ENCODE results near the gene CLNK. TPM values are rescaled to one million over a fixed set of nuclear protein-coding genes. Genes with fewer than 3 reads are reported as not detected.

CLNK gene
- polyA plus RNA-seq, 2 of the 4 experiments (the other 2 are of a cell fraction) = not detected

DNA sequence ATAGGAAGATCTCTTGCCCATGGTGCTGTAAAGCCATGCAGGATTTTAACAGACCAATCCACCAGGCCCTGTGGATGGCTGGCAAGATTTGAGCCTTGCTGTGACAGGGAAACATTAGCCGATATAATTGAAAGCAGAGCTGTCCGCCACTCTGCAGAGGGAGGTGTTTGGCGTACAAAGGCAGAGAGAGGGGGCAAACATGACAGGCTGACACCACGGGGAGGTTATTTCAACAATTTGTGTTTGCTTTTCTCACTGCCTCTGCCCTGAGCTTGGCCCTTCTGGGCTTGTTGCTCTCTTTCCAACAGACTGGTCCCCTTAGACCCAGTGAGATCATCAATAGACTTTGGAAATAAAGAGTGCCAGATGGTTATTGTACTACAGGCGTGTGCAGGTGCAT is 59.4 kb downstream of the CLNK start:
- no peaks in the 10 kb centered on the region for H3K4me1 ChIP-seq
- no peak overlapping the region for H3K4me3 ChIP-seq
- WGBS (ENCODE audit: missing lambda C conversion rate) = 1% methylated on average over 5 of the region's 5 CpGs
- no peak for TF ChIP-seq KDM5A (IDR thresholded peaks at IDR 0.05)
- no peak for TF ChIP-seq MAFK (IDR thresholded peaks at IDR 0.05; ENCODE audit: partially characterized antibody)
- TF ChIP-seq CHD2 (IDR thresholded peaks at IDR 0.05; ENCODE audit: low read length, partially characterized antibody) = no peak
- no peak for DNase-seq (ENCODE audit: low read depth in 1 of 2, low spot score in 1 of 2)
- no peak for ATAC-seq
- no peaks in the 10 kb centered on the region for H3K9me3 ChIP-seq
- POLR2A ChIA-PET = no interaction called here
- no peak for FAIRE-seq
- CTCF ChIA-PET = interaction anchor here (1.3 kb wide), 1 partner anchor 10 kb away, joined by 5 read pairs; no protein-coding TSS in a partner anchor
- no peak overlapping the region for H3K4me2 ChIP-seq
- no peak overlapping the region for H3K27ac ChIP-seq

DNA sequence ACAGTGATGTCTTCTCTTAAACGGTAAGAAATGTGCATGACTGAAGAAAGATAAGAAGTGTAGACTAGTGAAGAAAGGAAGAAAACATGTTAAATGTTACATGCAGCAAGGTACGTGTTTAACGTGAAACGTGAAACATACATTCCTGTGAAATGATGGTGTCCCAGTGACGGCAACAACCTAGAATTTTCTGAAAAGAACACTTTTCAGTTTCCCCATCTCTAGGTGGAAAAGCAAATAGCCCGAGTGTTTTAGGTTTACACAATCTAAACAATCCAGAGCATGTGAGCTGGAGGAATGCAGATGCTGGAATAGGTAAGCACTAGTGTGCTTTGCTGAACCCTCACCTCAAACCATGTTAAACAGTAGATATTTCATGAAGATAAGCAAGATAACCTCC is 60.7 kb downstream of the CLNK start:
- FAIRE-seq = no peak
- Histone ChIP-seq H3K4me2 (no peak overlapping the region), H3K9me3 (no peaks in the 10 kb centered on the region), H3K4me1 (no peaks in the 10 kb centered on the region), H3K27ac (no peak overlapping the region), H3K4me3 (no peak overlapping the region)
- 6% methylated on average over 6 of the region's 6 CpGs for WGBS (ENCODE audit: missing lambda C conversion rate)
- DNase-seq (ENCODE audit: low read depth in 1 of 2, low spot score in 1 of 2) = no peak
- ATAC-seq = no peak
- ChIA-PET POLR2A (no interaction called here), CTCF (no interaction called here)
- TF ChIP-seq TP53 (CRISPR knock-in tag; IDR thresholded peaks at IDR 0.05) (no peak), POLR2A (IDR thresholded peaks at IDR 0.05; ENCODE audit: low read length) (no peak), RAD21 (conservative IDR thresholded peaks at IDR 0.05 in 1 of 2, IDR thresholded peaks at IDR 0.05 in 1 of 2) (no peak), ZC3H11A (IDR thresholded peaks at IDR 0.05) (no peak), RCOR1 (IDR thresholded peaks at IDR 0.05; ENCODE audit: low read depth, low read length) (no peak), RARB (CRISPR knock-in tag; IDR thresholded peaks at IDR 0.05) (no peak)
- TF ChIP-seq, protein P1, sequence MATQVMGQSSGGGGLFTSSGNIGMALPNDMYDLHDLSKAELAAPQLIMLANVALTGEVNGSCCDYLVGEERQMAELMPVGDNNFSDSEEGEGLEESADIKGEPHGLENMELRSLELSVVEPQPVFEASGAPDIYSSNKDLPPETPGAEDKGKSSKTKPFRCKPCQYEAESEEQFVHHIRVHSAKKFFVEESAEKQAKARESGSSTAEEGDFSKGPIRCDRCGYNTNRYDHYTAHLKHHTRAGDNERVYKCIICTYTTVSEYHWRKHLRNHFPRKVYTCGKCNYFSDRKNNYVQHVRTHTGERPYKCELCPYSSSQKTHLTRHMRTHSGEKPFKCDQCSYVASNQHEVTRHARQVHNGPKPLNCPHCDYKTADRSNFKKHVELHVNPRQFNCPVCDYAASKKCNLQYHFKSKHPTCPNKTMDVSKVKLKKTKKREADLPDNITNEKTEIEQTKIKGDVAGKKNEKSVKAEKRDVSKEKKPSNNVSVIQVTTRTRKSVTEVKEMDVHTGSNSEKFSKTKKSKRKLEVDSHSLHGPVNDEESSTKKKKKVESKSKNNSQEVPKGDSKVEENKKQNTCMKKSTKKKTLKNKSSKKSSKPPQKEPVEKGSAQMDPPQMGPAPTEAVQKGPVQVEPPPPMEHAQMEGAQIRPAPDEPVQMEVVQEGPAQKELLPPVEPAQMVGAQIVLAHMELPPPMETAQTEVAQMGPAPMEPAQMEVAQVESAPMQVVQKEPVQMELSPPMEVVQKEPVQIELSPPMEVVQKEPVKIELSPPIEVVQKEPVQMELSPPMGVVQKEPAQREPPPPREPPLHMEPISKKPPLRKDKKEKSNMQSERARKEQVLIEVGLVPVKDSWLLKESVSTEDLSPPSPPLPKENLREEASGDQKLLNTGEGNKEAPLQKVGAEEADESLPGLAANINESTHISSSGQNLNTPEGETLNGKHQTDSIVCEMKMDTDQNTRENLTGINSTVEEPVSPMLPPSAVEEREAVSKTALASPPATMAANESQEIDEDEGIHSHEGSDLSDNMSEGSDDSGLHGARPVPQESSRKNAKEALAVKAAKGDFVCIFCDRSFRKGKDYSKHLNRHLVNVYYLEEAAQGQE (IDR thresholded peaks at IDR 0.05) = no peak
- TF ChIP-seq, protein P2, sequence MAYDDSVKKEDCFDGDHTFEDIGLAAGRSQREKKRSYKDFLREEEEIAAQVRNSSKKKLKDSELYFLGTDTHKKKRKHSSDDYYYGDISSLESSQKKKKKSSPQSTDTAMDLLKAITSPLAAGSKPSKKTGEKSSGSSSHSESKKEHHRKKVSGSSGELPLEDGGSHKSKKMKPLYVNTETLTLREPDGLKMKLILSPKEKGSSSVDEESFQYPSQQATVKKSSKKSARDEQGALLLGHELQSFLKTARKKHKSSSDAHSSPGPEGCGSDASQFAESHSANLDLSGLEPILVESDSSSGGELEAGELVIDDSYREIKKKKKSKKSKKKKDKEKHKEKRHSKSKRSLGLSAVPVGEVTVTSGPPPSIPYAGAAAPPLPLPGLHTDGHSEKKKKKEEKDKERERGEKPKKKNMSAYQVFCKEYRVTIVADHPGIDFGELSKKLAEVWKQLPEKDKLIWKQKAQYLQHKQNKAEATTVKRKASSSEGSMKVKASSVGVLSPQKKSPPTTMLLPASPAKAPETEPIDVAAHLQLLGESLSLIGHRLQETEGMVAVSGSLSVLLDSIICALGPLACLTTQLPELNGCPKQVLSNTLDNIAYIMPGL (CRISPR knock-in tag; IDR thresholded peaks at IDR 0.05; ENCODE audit: borderline replicate concordance) = no peak

DNA sequence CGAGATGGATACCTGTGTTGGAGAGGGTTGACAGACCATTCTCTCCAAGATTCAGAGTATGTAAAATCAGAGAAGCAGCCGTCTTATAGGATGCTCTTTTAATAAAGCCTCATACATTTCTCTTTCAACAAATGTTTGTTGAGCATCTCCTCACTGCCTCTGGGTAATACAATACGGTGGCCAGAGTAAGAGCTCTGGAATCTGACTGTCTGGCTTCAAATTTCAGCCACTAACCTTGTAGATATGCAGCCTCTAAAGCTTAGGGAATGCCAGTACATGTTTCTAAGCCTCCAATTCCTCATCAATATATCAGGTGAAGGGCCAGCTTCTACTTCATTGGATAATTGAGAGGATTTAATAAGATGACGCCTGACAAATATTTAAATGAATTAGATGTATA is 61.3 kb downstream of the CLNK start:
- 6% methylated on average over 4 of the region's 4 CpGs for WGBS (ENCODE audit: missing lambda C conversion rate)
- CTCF ChIA-PET = no interaction called here
- Histone ChIP-seq H3K4me2 (no peak overlapping the region), H3K27ac (no peak overlapping the region), H3K9me3 (no peaks in the 10 kb centered on the region), H3K4me1 (no peaks in the 10 kb centered on the region), H3K4me3 (no peak overlapping the region)
- POLR2A ChIA-PET = no interaction called here
- FAIRE-seq (no peak), DNase-seq (ENCODE audit: low read depth in 1 of 2, low spot score in 1 of 2) (no peak), ATAC-seq (no peak)
- TF ChIP-seq, protein P3, sequence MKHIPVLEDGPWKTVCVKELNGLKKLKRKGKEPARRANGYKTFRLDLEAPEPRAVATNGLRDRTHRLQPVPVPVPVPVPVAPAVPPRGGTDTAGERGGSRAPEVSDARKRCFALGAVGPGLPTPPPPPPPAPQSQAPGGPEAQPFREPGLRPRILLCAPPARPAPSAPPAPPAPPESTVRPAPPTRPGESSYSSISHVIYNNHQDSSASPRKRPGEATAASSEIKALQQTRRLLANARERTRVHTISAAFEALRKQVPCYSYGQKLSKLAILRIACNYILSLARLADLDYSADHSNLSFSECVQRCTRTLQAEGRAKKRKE (CRISPR knock-in tag; IDR thresholded peaks at IDR 0.05; ENCODE audit: low read depth) = no peak
- no peak for TF ChIP-seq CEBPB (IDR thresholded peaks at IDR 0.05)
- no peak for TF ChIP-seq FOSL2 (IDR thresholded peaks at IDR 0.05)
- TF ChIP-seq FOSL2 (CRISPR knock-in tag; IDR thresholded peaks at IDR 0.05) = no peak
- TF ChIP-seq, protein P2 (CRISPR knock-in tag; IDR thresholded peaks at IDR 0.05; ENCODE audit: borderline replicate concordance) = no peak
- TF ChIP-seq, protein P4, sequence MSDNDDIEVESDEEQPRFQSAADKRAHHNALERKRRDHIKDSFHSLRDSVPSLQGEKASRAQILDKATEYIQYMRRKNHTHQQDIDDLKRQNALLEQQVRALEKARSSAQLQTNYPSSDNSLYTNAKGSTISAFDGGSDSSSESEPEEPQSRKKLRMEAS (IDR thresholded peaks at IDR 0.05) = no peak
- TF ChIP-seq EHMT2 (IDR thresholded peaks at IDR 0.05; ENCODE audit: low read depth) = no peak
- no peak for TF ChIP-seq ZSCAN20 (CRISPR knock-in tag; IDR thresholded peaks at IDR 0.05)
- TF ChIP-seq RCOR1 (IDR thresholded peaks at IDR 0.05; ENCODE audit: low read depth, low read length) = no peak
- no peak for TF ChIP-seq RNF2 (IDR thresholded peaks at IDR 0.05; ENCODE audit: borderline replicate concordance, low read depth)
- no peak for TF ChIP-seq ZFP36 (IDR thresholded peaks at IDR 0.05; ENCODE audit: borderline replicate concordance, partially characterized antibody)
- TF ChIP-seq, protein P1 (IDR thresholded peaks at IDR 0.05) = no peak
- TF ChIP-seq, protein P5, sequence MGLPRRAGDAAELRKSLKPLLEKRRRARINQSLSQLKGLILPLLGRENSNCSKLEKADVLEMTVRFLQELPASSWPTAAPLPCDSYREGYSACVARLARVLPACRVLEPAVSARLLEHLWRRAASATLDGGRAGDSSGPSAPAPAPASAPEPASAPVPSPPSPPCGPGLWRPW (IDR thresholded peaks at IDR 0.05) = no peak
